Amniotic stem cell (primary cell): ENCODE results near the gene PRKCH.

Experiments used
- DNase-seq: peaks from one replicate; lab custom pipeline; 2025; lab: John Stamatoyannopoulos, UW

Gene PRKCH

GRCh38 chr14:61430066-61430757 lies 108.8 kb downstream of the PRKCH start:
- DNase-seq, result no peak

DNA sequence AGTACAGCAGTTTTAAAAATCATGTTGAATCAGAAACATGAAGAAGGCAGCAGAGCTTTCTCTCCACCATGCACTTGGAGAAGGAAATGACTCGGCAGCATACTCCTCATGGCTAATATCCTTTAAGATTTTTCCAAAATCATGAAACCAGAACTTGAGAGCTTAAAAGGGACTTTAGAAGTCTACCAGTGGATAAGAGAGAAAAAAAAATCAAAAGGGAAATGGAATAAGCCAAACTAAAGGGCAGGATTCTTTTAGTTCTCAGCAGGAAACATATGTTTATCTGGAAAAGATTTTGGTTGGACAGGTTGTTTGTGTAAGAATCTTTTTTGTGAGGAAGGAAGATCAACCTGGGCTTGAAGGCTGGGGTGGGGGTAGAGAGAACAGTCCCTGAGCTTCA lies 111.8 kb downstream of the PRKCH start:
- no peak for DNase-seq

GRCh38 chr14:61433828-61434227 lies 112.4 kb downstream of the PRKCH start:
- DNase-seq, result no peak

DNA sequence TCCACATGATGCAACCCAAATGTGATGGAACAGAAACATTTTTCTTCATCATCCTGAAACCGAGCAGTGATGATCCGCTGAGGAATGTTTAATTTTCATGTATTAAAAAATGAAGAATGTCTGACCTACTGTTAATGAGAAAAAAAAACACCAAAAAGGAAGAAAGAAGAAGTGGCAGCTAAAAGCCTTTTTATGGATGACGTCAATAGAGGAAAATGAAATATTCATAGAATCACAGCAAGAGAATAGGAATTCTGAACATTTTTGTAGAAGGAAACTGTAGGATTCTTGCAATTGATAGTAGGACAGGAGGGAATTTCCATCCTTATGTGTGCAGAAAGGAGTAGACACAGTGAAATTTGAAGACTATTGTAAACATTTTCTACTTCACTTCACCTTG lies 112.9 kb downstream of the PRKCH start:
- DNase-seq, result no peak

- DNase-seq, result no peak
Observed at GRCh38 chr14:61435563-61436337, 114.4 kb downstream of the PRKCH start.

GRCh38 chr14:61437381-61437780 lies 116.0 kb downstream of the PRKCH start:
- DNase-seq, result no peak

DNA sequence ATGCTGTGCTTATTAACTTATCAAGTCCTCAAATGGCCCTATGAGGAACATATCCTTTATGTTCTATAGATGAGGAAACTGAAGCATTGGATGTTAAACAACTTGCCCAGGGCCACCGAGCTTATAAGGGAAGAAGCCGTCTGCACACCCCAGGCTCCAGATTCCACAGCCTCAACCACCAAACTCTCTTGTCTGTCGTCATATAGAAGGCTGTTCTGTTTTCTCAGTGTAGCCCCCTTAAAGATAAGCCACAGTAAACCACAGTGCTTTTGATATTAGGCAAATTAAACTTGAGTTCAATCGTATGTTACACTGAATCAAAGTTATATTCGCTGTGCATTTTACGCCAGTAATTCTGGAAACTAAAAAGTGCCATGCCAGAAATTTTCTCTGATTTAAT lies 116.7 kb downstream of the PRKCH start:
- DNase-seq, result no peak

DNA sequence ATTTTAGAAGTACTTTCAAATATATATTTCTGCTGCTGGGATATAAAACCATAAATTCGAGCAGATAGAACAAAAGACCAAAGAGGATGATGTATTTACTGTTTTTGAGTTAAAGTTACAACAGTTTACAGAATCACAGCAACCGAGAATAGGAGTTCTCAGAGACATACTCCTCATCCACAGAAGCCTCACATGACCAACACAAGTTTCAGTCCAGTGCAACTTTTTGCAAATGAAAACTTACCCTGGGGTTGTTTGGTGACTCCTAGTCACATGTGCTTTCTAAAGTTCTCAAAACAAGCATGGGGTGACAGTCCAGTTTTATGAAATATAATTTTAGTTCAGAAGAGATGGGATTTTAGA lies 117.1 kb downstream of the PRKCH start:
- DNase-seq, result no peak

DNA sequence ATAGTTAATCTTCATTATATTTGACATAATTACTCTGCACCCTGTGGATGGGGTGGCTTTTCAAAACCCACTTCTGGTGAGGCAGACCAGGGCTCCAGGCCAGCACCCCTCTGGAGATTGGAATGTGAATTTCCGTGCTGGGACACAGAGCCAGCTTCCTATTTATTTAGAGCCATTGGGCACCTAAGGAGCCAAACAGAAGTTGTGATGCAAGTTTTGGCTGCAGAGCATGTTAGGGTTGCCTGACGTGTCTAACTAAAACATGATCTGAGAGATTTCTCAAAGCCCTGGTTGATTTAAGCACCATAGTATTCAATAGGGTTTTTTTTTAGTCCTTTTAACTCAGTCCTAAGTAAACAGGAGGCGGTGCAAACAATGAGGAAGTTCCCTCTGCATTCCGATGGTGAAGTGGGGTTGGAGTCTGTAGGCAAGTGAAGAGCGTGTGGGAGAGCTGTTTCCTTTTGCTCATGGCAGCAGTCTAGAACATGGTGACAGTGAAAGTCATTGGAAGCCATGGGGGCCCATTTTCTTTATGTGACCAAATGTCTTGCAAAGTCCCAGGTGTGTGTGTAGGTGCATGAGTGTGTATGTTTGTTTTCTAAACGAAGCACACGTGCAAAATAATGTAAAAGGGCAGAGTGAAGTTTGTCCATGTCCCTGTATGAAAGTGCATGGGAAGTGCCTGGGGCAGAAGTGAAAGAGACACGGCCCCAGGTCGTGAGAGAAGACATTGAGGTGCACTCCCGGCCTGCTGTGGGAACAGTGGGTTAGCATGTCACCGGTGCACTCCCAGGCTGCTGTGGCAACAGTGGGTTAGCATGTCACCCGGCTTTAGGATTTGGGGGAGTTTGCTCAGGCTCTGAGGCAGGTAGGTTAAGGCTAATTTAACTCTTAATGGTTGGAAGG lies 117.7 kb downstream of the PRKCH start:
- no peak for DNase-seq

GRCh38 chr14:61439779-61440418 lies 118.5 kb downstream of the PRKCH start:
- DNase-seq, result no peak

DNA sequence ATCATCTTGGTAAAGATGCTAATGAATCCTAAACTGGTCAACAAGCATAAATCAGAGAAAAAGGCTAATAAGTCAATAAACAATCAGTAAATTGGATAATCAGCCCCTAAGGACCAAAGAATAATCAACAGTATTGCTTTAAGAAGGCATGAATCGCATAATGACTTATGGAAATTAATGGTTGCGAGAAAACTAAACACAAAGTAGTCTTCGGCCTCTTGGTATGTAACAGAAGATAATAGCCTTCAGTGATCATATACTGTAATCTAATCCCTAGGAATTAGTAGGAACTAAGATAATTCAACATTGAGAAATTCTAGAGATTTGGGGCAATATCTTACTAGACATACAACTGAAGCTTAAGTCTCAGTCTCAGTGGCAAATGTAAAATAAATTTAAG lies 122.1 kb downstream of the PRKCH start:
- no peak for DNase-seq

GRCh38 chr14:61444215-61444768 lies 122.9 kb downstream of the PRKCH start:
- DNase-seq, result no peak

DNA sequence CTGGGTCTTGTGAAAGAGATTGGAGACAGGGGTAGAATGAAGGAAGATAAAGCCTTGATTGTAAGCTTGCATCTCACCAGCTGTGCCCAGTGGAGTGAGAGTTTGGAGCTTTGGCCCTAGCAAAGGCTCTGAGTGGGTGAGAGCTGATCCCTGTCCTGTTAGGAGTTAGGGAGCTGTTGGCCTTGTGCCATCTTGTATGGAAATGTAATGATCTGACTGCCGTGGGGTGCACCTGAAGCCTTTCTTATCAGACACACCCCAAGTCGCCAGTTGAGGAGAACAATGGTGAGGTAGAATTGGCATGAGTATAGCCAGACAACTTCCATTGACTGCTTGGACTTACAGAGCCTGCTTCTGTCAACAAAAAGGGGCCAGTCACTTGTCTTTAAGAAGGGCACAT lies 130.1 kb downstream of the PRKCH start:
- no peak for DNase-seq

GRCh38 chr14:61451891-61452400 lies 130.6 kb downstream of the PRKCH start:
- no peak for DNase-seq

DNA sequence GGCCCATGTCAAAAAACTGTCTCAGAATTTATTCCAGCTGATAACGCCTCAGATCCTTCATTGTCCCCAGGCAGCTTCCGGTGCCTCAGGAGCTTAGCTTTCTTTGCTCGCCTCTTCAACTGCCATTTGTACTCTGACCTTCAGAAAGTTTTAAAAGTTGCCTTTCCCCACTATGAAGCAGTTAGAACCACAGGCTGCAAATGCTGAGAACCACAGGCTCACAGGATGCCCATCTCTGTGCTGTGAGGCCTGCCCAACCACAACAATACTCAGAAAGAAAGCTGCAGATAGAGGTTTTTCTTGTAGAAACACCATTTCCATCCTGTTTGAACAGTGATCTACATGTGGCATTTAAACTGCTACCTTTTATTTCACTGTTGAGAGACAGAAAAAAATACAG lies 131.1 kb downstream of the PRKCH start:
- DNase-seq, result no peak

GRCh38 chr14:61453103-61453767 lies 131.9 kb downstream of the PRKCH start:
- no peak for DNase-seq

DNA sequence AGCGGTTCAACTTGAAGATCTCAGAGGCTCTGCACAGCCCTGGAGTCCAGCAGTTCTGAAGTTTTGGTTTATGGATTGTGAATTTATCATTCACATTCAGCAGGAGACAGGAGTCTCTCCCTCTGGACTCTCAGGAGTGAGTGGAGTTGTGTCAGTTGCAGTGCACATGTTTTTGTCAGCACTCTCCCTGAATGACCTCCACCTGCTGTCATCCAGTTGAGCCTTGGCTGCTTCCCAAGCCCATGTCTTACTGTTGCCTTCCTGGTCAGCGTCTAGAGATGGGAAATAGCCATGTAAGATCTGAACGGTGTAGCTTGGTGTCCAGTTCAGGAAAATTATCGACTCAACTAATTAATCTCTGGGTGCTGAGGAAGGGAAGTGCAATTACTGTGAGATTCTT lies 133.2 kb downstream of the PRKCH start:
- DNase-seq, result no peak

- no peak for DNase-seq
Observed at GRCh38 chr14:61455351-61455750, 134.0 kb downstream of the PRKCH start.

GRCh38 chr14:61456720-61457119 lies 135.3 kb downstream of the PRKCH start:
- DNase-seq, result peak; percentile 56

GRCh38 chr14:61458766-61459165 lies 137.4 kb downstream of the PRKCH start:
- DNase-seq, result no peak

GRCh38 chr14:61459229-61459628 lies 137.8 kb downstream of the PRKCH start:
- DNase-seq, result no peak
